H9 (cell line): ENCODE results near the gene WASHC3. TPM values are rescaled to one million over a fixed set of nuclear protein-coding genes. Genes with fewer than 3 reads are reported as not detected.

Source experiments
- DNase-seq: peaks from one replicate; pipeline ENCODE4 v3.0.0-alpha.2; 2017
- H2AFZ ChIP-seq: one replicate; pipeline ENCODE4 v1.6.1; 2013; ENCODE audit warnings: mild to moderate bottlenecking, low read length, control low read depth, moderate library complexity
- H2AK5ac ChIP-seq: 2 replicates; pipeline ENCODE4 v1.6.1; 2013; ENCODE audit warnings: low read length, control low read depth, mixed read lengths; ENCODE audit not compliant: insufficient read length
- H2BK120ac ChIP-seq: one replicate; pipeline ENCODE4 v1.6.1; 2013; ENCODE audit warnings: low read depth, mild to moderate bottlenecking, low read length, control low read depth, inconsistent platforms; ENCODE audit not compliant: poor library complexity, severe bottlenecking
- H2BK12ac ChIP-seq: 2 replicates; pipeline ENCODE4 v1.6.1; 2013; ENCODE audit warnings: low read length, control low read depth, mixed read lengths, low read depth; ENCODE audit not compliant: insufficient read length
- H2BK15ac ChIP-seq: 2 replicates; pipeline ENCODE4 v1.6.1; 2013; ENCODE audit warnings: low read depth, low read length, control low read depth
- H2BK20ac ChIP-seq: one replicate; pipeline ENCODE4 v1.6.1; 2013; ENCODE audit warnings: low read depth, mild to moderate bottlenecking, low read length, control low read depth, inconsistent platforms; ENCODE audit not compliant: poor library complexity, severe bottlenecking
- H2BK5ac ChIP-seq: 2 replicates; pipeline ENCODE4 v1.6.1; 2013; ENCODE audit warnings: low read length, control low read depth, mixed read lengths; ENCODE audit not compliant: insufficient read length
- H3K14ac ChIP-seq: 2 replicates; pipeline ENCODE4 v1.6.1; 2013; ENCODE audit warnings: low read length, control low read depth; ENCODE audit not compliant: insufficient read depth
- H3K18ac ChIP-seq: 2 replicates; pipeline ENCODE4 v1.6.1; 2013; ENCODE audit warnings: low read depth, mild to moderate bottlenecking, mixed read lengths, low read length, control low read depth; ENCODE audit not compliant: insufficient read length
- H3K23ac ChIP-seq: 2 replicates; pipeline ENCODE4 v1.6.1; 2013; ENCODE audit warnings: low read length, control low read depth, mixed read lengths, low read depth; ENCODE audit not compliant: insufficient read length
- H3K23me2 ChIP-seq: 2 replicates; pipeline ENCODE4 v1.6.1; 2013; ENCODE audit warnings: low read depth, mild to moderate bottlenecking, mixed read lengths, low read length, control low read depth; ENCODE audit not compliant: insufficient read length, poor library complexity, severe bottlenecking
- H3K27ac ChIP-seq: 2 replicates; pipeline ENCODE4 v1.5.1; 2013; ENCODE audit warnings: low read length, control low read depth, mixed read lengths, low read depth; ENCODE audit not compliant: insufficient read length
- H3K27me3 ChIP-seq: 2 replicates; pipeline ENCODE4 v1.6.1; 2013; ENCODE audit warnings: low read length, control low read depth, inconsistent platforms; ENCODE audit not compliant: insufficient read depth
- H3K4ac ChIP-seq: 2 replicates; pipeline ENCODE4 v1.6.1; 2013; ENCODE audit warnings: low read depth, mild to moderate bottlenecking, control low read depth, inconsistent platforms, low read length, moderate library complexity
- H3K4me1 ChIP-seq: 2 replicates; pipeline ENCODE4 v1.6.1; 2013; ENCODE audit warnings: low read length, control low read depth, inconsistent platforms; ENCODE audit not compliant: insufficient read depth
- H3K4me2 ChIP-seq: 2 replicates; pipeline ENCODE4 v1.6.1; 2013; ENCODE audit warnings: low read length, control low read depth, mixed read lengths; ENCODE audit not compliant: insufficient read length, insufficient read depth
- H3K56ac ChIP-seq: 2 replicates; pipeline ENCODE4 v1.6.1; 2013; ENCODE audit warnings: low read depth, mild to moderate bottlenecking, mixed read lengths, low read length, control low read depth; ENCODE audit not compliant: insufficient read length
- H3K79me1 ChIP-seq: 2 replicates; pipeline ENCODE4 v1.6.1; 2013; ENCODE audit warnings: low read depth, mild to moderate bottlenecking, moderate library complexity, low read length, control low read depth, inconsistent platforms; ENCODE audit not compliant: insufficient read depth, poor library complexity, severe bottlenecking
- H3K79me2 ChIP-seq: 2 replicates; pipeline ENCODE4 v1.6.1; 2013; ENCODE audit warnings: low read length, control low read depth, inconsistent platforms; ENCODE audit not compliant: insufficient read depth
- H3K9ac ChIP-seq: 2 replicates; pipeline ENCODE4 v1.6.1; 2013; ENCODE audit warnings: low read length, control low read depth, mixed read lengths; ENCODE audit not compliant: insufficient read length; ENCODE audit errors: extremely low read depth
- H3K9me3 ChIP-seq: one replicate; pipeline ENCODE4 v1.6.1; 2013; ENCODE audit warnings: low read depth, low read length, inconsistent platforms; ENCODE audit not compliant: control insufficient read depth
- H3T11ph ChIP-seq: one replicate; pipeline ENCODE4 v1.6.1; 2013; ENCODE audit warnings: mild to moderate bottlenecking, low read length, control low read depth, inconsistent platforms
- H4K20me1 ChIP-seq: one replicate; pipeline ENCODE4 v1.6.1; 2013; ENCODE audit not compliant: control insufficient read depth, insufficient read length, insufficient read depth
- H4K5ac ChIP-seq: 2 replicates; pipeline ENCODE4 v1.6.1; 2013; ENCODE audit warnings: low read depth, mild to moderate bottlenecking, mixed read lengths, low read length, control low read depth; ENCODE audit not compliant: insufficient read length
- H4K8ac ChIP-seq: replicated peaks from 2 replicates; pipeline ENCODE4 v1.6.1; 2013; ENCODE audit warnings: low read length, control low read depth, mixed read lengths, low read depth; ENCODE audit not compliant: insufficient read length
- H4K91ac ChIP-seq: 2 replicates; pipeline ENCODE4 v1.6.1; 2013; ENCODE audit warnings: low read depth, mild to moderate bottlenecking, moderate library complexity, mixed read lengths, low read length, control low read depth; ENCODE audit not compliant: insufficient read length
- H3K27ac Mint-ChIP-seq, 3 experiments: 2 replicates in 2 of 3; 3 replicates in 1 of 3; pipeline ENCODE4 v1.8.0; 2020 to 2021; ENCODE audit warnings: mixed read lengths in 3 of 3, mild to moderate bottlenecking in 1 of 3, moderate library complexity in 1 of 3
- H3K27me3 Mint-ChIP-seq: 2 replicates; pipeline ENCODE4 v1.8.0; 2021; ENCODE audit warnings: low read depth, mild to moderate bottlenecking, moderate library complexity, mixed read lengths
- H3K36me3 Mint-ChIP-seq, 3 experiments: 2 replicates in 2 of 3; 3 replicates in 1 of 3; pipeline ENCODE4 v1.8.0; 2020 to 2021; ENCODE audit warnings: low read depth in 3 of 3, mixed read lengths in 3 of 3; ENCODE audit not compliant: insufficient read depth in 1 of 3
- H3K4me1 Mint-ChIP-seq, 2 experiments: 2 replicates each; pipeline ENCODE4 v1.8.0; 2020; ENCODE audit warnings: mixed read lengths in 2 of 2
- H3K4me3 Mint-ChIP-seq, 2 experiments: 2 replicates in 1 of 2; 3 replicates in 1 of 2; pipeline ENCODE4 v1.8.0; 2020 to 2021; ENCODE audit warnings: mild to moderate bottlenecking in 2 of 2, mixed read lengths in 2 of 2, moderate library complexity in 1 of 2
- H3K9me3 Mint-ChIP-seq, 2 experiments: 2 replicates in 1 of 2; 3 replicates in 1 of 2; pipeline ENCODE4 v1.8.0; 2020; ENCODE audit warnings: mild to moderate bottlenecking in 2 of 2, mixed read lengths in 2 of 2, moderate library complexity in 1 of 2
- CTCF ChIP-seq: fragments of 200-600 bp; sonication (generic); conservative IDR thresholded peaks from 3 replicates; pipeline ENCODE4 v1.8.0; 2021; ENCODE audit warnings: antibody characterized with exemption, mild to moderate bottlenecking
- WGBS: extraction: QIAGEN DNeasy Blood & Tissue Kit; methylation state at CpG from one replicate; pipeline ENCODE4 v1.1.7; 2013; ENCODE audit warnings: missing lambda C conversion rate, low lambda C conversion rate, mixed read lengths; ENCODE audit not compliant: insufficient read length; ENCODE audit errors: extremely low coverage; 5-methylcytosine and 5-hydroxymethylcytosine counted together
- total RNA-seq: library from RNA; stranded (reverse); gene quantifications from 2 replicates; pipeline ENCODE4 v1.2.1, GENCODE V29; 2021

The WASHC3 gene
- total RNA-seq, 1 experiment from 2014 or later, result 14.1 TPM

GRCh38 chr12:102033991-102034745, 27.6 kb downstream of the WASHC3 start:
- Histone ChIP-seq H2BK12ac (no peak overlapping the region), H3K4me1 (no peaks in the 10 kb centered on the region)

More at GRCh38 chr12:102033991-102034745, 27.6 kb downstream of the WASHC3 start:
- H3K27ac ChIP-seq, result no peak overlapping the region
- no peaks in the 10 kb centered on the region for H3K79me2 ChIP-seq
- no peak for DNase-seq
- H3K18ac ChIP-seq, result no peak overlapping the region
- no peak overlapping the region for H2BK20ac ChIP-seq
- H4K5ac ChIP-seq, result no peak overlapping the region
- H2AFZ ChIP-seq, result no peak overlapping the region
- no peaks in the 10 kb centered on the region for H3K79me1 ChIP-seq
- no peaks in the 10 kb centered on the region for H4K20me1 ChIP-seq
- no peaks in the 10 kb centered on the region for H3K9me3 ChIP-seq
- no peaks in the 10 kb centered on the region for H3K23me2 ChIP-seq
- no peak overlapping the region for H3K56ac ChIP-seq
- Mint-ChIP-seq H3K36me3 (no peaks in the 10 kb centered on the region; a peak in 1 of 7 replicates), H3K4me3 (no peak overlapping the region), H3K4me1 (no peaks in the 10 kb centered on the region), H3K27me3 (no peaks in the 10 kb centered on the region), H3K27ac (no peak overlapping the region), H3K9me3 (no peaks in the 10 kb centered on the region)
- no CpG with 5 or more reads among the region's 3 CpGs for WGBS
- H3K9ac ChIP-seq, result no peak overlapping the region
- no peak overlapping the region for H4K91ac ChIP-seq
- H3K23ac ChIP-seq, result no peak overlapping the region
- H2BK15ac ChIP-seq, result no peak overlapping the region
- no peak overlapping the region for H4K8ac ChIP-seq
- no peak overlapping the region for H2BK120ac ChIP-seq
- no peaks in the 10 kb centered on the region for H3K27me3 ChIP-seq
- no peak overlapping the region for H2BK5ac ChIP-seq
- no peak overlapping the region for H3K4me2 ChIP-seq
- H2AK5ac ChIP-seq, result no peak overlapping the region
- no peak overlapping the region for H3K4ac ChIP-seq
- H3T11ph ChIP-seq, result no peak overlapping the region
- no peak overlapping the region for H3K14ac ChIP-seq
- no peak for TF ChIP-seq CTCF
